Upper lobe of right lung (tissue), 1 donor: ENCODE measurements around the gene UCKL1. TPM values are rescaled to one million over a fixed set of nuclear protein-coding genes. Genes with fewer than 3 reads are reported as not detected.
"Not testable (repeated sequence)": the region's sequence is repeated elsewhere in the genome, so short reads cannot be mapped to it uniquely, and the experiment has no call there.

Experiments used
- ATAC-seq: fragments of 200-7000 bp; cut with Tn5 transposase; one replicate; pipeline ENCODE4 v1.9.1; 2020; ENCODE audit warnings: mild to moderate bottlenecking, moderate library complexity
- DNase-seq: peaks from one replicate; pipeline ENCODE4 v3.0.0-alpha.2; 2020
- H3K27ac ChIP-seq: fragments of 200-600 bp; one replicate; pipeline ENCODE4 v1.8.0; 2022
- H3K27me3 ChIP-seq: fragments of 200-600 bp; one replicate; pipeline ENCODE4 v1.8.0; 2022; ENCODE audit warnings: mild to moderate bottlenecking
- H3K36me3 ChIP-seq: fragments of 200-600 bp; one replicate; pipeline ENCODE4 v1.8.0; 2022
- H3K4me1 ChIP-seq: fragments of 200-600 bp; one replicate; pipeline ENCODE4 v1.8.0; 2022
- H3K4me3 ChIP-seq: fragments of 200-600 bp; one replicate; pipeline ENCODE4 v1.8.0; 2022; ENCODE audit warnings: mild to moderate bottlenecking
- H3K9me3 ChIP-seq: fragments of 200-600 bp; one replicate; pipeline ENCODE4 v1.8.0; 2022
- intact Hi-C: fragments of 100-400 bp; cut with DNase I; formaldehyde crosslinking; loops from one replicate; pipeline ENCODE4 v1.11.0; 2022
- total RNA-seq: library from RNA; stranded (reverse); fragmentation: NEBNext Ultra II Directional; extraction: Animal tissue kit (Norgen Biotek cat#: 25700); gene quantifications from one replicate; pipeline ENCODE4 v1.2.1, GENCODE V29; 2021
- TF ChIP-seq, protein P1 (sequence below): fragments of 200-600 bp; IDR thresholded peaks from one replicate; pipeline ENCODE4 v1.8.0; 2022; ENCODE audit warnings: antibody characterized with exemption
- donor health status: DM: no; HTN: yes; CAD: no; lungs with severe emphysema.

Gene UCKL1
- total RNA-seq, 1 donor from 2014 or later, result 38.9 TPM

DNA sequence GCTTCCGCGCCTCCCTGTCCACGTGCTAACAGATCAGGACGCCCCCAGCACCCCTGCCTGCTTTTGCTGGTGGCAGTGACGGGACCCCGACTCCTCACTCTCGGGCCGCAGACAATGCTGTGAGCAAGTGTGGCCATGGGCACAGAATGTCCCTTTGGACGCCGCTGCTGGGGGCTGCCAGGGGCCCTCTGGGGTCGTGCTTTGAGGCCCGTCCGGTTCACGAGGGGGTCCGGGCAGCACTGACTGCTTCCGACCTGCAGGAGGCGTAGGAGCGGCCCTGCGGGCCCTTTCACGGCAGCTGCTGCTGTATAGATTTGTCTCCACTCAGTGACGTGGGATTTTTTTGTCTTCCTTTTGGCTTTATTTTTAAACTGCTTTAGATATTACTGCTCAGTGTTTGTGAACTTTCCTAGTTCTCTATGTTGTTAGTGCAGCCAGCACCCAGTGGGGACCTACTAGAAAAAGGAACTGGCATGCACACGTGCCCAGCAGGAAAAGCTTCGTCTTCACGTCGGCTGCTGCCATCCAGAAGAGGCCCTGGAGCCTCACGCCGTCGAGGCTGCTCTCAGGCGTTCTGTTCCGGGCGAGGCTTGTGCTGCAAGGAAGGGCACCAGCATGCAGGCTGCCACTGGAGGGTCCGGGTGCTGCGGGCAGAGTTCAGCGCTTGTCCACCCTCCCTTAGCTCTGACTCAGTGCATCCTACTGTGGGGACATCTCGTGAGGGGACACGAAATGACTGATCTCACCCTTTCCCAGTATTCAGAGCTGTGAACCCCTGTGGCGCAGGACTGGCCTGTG lies 21.7 kb downstream of the UCKL1 start:
- Histone ChIP-seq H3K36me3 (peaks cover 67% of the 10 kb centered on the region), H3K9me3 (no peaks in the 10 kb centered on the region), H3K4me1 (no peaks in the 10 kb centered on the region), H3K27ac (no peak overlapping the region), H3K4me3 (no peak overlapping the region), H3K27me3 (no peaks in the 10 kb centered on the region)
- intact Hi-C loops, result no loop called here
- DNase-seq (no peak), ATAC-seq (no peak)
- TF ChIP-seq, protein P1, sequence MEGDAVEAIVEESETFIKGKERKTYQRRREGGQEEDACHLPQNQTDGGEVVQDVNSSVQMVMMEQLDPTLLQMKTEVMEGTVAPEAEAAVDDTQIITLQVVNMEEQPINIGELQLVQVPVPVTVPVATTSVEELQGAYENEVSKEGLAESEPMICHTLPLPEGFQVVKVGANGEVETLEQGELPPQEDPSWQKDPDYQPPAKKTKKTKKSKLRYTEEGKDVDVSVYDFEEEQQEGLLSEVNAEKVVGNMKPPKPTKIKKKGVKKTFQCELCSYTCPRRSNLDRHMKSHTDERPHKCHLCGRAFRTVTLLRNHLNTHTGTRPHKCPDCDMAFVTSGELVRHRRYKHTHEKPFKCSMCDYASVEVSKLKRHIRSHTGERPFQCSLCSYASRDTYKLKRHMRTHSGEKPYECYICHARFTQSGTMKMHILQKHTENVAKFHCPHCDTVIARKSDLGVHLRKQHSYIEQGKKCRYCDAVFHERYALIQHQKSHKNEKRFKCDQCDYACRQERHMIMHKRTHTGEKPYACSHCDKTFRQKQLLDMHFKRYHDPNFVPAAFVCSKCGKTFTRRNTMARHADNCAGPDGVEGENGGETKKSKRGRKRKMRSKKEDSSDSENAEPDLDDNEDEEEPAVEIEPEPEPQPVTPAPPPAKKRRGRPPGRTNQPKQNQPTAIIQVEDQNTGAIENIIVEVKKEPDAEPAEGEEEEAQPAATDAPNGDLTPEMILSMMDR, result peak; percentile 19

DNA sequence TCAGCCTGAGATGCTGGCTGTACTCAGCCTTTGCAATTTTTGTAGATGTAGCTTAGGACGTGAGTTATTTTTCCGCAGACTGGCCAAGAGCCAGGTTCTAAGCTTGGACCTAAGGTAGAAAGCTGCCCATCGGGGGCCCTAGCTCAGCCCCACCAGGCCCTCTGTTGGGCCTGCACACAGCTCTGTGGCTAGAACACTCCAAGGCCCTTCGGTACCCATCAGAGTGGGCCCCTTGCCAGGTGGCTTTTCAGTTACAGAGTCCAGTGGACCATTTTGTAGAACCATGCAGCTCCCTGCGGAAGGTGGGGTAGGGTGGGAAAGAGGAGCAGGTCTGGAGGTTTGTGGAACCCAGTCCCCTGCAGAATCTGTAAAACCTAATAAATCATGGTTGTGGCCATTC lies 22.6 kb downstream of the UCKL1 start:
- intact Hi-C loops, result no loop called here
- no peaks in the 10 kb centered on the region for H3K27me3 ChIP-seq
- H3K27ac ChIP-seq, result no peak overlapping the region
- ATAC-seq, result no peak
- TF ChIP-seq, protein P1, result no peak
- H3K4me3 ChIP-seq, result no peak overlapping the region
- H3K4me1 ChIP-seq, result no peaks in the 10 kb centered on the region
- no peak for DNase-seq
- peaks cover 67% of the 10 kb centered on the region for H3K36me3 ChIP-seq
- no peaks in the 10 kb centered on the region for H3K9me3 ChIP-seq

DNA sequence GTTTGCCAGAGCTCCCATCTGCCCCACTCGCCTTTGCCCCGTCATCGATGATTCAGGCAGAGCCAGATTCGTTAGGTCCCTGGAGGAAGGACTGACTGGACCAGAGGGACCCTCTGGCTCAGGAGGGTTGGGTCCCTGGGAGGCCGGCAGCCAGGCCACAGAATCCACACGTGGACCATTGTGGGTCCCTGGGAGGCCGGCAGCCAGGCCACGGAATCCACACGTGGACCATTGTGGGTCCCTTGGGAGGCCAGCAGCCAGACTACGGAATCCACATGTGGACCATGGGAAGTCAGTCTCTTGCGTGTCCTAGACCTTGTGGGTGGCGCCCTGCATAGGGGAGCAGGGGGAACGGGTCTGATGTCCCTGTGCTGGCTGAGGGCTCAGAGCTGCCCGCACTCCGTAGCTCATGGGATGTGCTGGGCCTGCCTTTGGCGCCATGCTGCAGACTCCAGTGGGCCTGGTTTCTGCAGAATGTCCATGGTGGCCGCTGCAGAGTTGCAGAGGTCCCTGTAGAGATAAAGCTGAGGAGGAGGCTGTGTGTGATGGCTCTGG lies 23.5 kb downstream of the UCKL1 start:
- intact Hi-C loops, result no loop called here
- DNase-seq (no peak), ATAC-seq (no peak)
- no peaks in the 10 kb centered on the region for H3K4me1 ChIP-seq
- TF ChIP-seq, protein P1, result no peak
- no peak overlapping the region for H3K27ac ChIP-seq
- H3K27me3 ChIP-seq, result no peaks in the 10 kb centered on the region
- H3K4me3 ChIP-seq, result no peak overlapping the region
- H3K9me3 ChIP-seq, result no peaks in the 10 kb centered on the region
- H3K36me3 ChIP-seq, result peaks cover 76% of the 10 kb centered on the region

DNA sequence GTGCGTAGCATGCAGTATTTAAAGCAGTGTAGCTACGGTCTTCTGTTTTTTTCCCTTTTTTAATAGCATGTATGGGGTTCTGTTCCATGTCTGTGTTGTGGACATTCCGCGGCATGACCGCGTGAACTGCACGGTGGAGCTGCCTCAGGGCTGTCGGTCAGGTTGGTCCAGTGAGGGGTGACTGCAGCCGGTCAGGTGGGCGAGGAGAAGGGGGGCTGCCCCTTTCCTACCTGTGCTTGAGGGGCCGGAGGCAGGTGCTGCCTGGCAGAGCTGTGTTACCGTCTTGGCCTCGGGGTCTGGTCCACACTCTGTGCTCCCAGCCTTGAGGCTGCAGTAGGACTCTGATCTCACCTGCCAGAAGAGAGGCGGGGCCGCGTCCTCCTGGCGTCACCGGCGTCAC lies 24.5 kb downstream of the UCKL1 start:
- intact Hi-C loops, result no loop called here
- Histone ChIP-seq H3K27me3 (no peaks in the 10 kb centered on the region), H3K4me3 (no peak overlapping the region), H3K27ac (no peak overlapping the region), H3K4me1 (no peaks in the 10 kb centered on the region), H3K36me3 (peaks cover 80% of the 10 kb centered on the region), H3K9me3 (no peaks in the 10 kb centered on the region)
- TF ChIP-seq, protein P1, result no peak
- no peak for ATAC-seq
- no peak for DNase-seq

DNA sequence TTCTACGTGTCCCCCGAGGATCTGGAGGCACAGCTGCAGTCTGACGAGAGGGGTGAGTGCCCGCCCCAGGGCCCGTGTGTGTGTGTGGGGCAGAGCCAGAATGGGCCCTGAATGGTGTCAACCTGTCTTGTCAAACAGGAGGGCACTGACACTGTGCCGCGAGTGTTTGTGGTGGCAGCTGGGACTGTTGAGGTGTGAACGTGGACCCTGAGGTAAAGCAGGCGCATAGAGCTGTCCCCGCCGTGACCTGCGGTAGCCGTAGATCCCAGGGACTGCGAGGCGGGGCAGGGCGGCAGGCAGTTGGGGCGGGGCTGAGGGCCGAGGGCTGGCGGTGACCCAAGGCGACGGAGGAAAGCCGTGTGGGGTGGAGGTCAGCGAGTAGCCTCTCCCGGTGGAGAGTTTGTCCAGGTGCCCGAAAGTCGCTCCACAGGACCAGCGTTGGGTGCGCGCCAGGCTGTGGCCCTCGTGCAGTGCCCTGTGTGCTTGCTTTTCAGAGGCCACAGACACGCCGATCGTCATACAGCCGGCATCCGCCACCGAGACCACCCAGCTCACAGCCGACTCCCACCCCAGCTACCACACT lies 25.2 kb downstream of the UCKL1 start:
- H3K9me3 ChIP-seq, result no peaks in the 10 kb centered on the region
- intact Hi-C loops, result no loop called here
- H3K27ac ChIP-seq, result no peak overlapping the region
- H3K36me3 ChIP-seq, result peaks cover 84% of the 10 kb centered on the region
- no peak for ATAC-seq
- TF ChIP-seq, protein P1, result no peak
- no peaks in the 10 kb centered on the region for H3K4me1 ChIP-seq
- no peaks in the 10 kb centered on the region for H3K27me3 ChIP-seq
- no peak overlapping the region for H3K4me3 ChIP-seq
- no peak for DNase-seq

DNA sequence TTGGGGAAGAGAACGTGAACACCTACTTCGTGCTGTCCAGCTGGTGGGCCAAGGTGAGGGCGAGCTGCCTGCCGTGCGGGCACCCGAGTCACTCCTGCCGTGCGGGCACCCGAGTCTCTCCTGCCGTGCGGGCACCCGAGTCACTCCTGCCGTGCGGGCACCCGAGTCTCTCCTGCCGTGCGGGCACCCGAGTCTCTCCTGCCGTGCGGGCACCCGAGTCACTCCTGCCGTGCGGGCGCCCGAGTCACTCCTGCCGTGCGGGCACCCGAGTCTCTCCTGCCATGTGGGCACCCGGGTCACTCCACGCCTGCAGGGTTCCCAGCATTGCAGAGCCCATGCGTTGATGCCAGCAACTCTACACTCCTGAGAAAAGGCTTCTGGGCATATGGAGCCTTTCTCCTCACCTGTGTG lies 26.7 kb downstream of the UCKL1 start:
- peaks cover 71% of the 10 kb centered on the region for H3K36me3 ChIP-seq
- H3K27me3 ChIP-seq, H3K27ac ChIP-seq, H3K4me1 ChIP-seq, H3K9me3 ChIP-seq, ATAC-seq, H3K4me3 ChIP-seq, DNase-seq, intact Hi-C loops: not testable (repeated sequence)
